ENCODE results near the gene CCL20. TPM values are rescaled to one million over a fixed set of nuclear protein-coding genes. Genes with fewer than 3 reads are reported as not detected.

CCL20 gene
- polyA plus RNA-seq, 1 donor from 2014 or later: not detected

DNA sequence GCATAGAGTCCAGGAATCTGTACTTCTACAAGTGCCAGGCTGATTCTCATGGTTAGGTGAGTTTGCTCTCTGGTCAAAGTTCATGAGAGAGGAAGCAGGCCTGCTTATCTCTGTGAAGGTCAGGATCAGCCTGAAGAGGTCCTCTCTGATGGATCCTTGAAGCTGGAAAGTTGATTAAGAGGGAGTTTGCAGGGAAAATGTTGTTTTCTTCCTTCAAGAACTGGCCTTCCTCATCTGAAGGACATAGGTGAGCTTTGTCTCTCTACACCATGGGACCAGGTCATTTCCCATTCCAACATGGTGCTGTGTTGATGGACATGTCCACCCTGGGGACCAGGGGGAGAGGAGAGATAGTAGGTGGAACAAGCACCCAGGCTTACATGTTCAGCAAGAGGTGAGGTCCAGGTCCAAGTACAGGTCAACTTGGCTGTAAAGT, 14.9 kb downstream of the CCL20 start:
- no peaks in the 10 kb centered on the region for H3K79me2 ChIP-seq (replicated peaks; ENCODE audit: insufficient read depth, low read length)
- H3K4me2 ChIP-seq (ENCODE audit: low read length): no peak overlapping the region
- H4K20me1 ChIP-seq (ENCODE audit: insufficient read depth): no peaks in the 10 kb centered on the region
- no peak overlapping the region for H3K4me3 ChIP-seq (ENCODE audit: low read length)
- H3K27ac ChIP-seq (ENCODE audit: low read length): no peak overlapping the region
- H2AFZ ChIP-seq (ENCODE audit: low read depth, low read length): no peak overlapping the region
- no peaks in the 10 kb centered on the region for H3K27me3 ChIP-seq (ENCODE audit: insufficient read depth, low read depth, low read length)
- TF ChIP-seq EZH2 (IDR thresholded peaks at IDR 0.05; ENCODE audit: borderline replicate concordance, insufficient read depth, low read length, poor library complexity, severe bottlenecking) (no peak), EP300 (conservative IDR thresholded peaks at IDR 0.05; ENCODE audit: poor library complexity, severe bottlenecking) (no peak), MXI1 (conservative IDR thresholded peaks at IDR 0.05; ENCODE audit: poor library complexity, severe bottlenecking) (no peak), TAF1 (IDR thresholded peaks at IDR 0.05; ENCODE audit: low read depth) (no peak), SMC3 (conservative IDR thresholded peaks at IDR 0.05; ENCODE audit: poor library complexity) (no peak), POLR2AphosphoS5 (IDR thresholded peaks at IDR 0.05) (no peak), RAD21 (conservative IDR thresholded peaks at IDR 0.05) (no peak)
- TF ChIP-seq, protein P1, sequence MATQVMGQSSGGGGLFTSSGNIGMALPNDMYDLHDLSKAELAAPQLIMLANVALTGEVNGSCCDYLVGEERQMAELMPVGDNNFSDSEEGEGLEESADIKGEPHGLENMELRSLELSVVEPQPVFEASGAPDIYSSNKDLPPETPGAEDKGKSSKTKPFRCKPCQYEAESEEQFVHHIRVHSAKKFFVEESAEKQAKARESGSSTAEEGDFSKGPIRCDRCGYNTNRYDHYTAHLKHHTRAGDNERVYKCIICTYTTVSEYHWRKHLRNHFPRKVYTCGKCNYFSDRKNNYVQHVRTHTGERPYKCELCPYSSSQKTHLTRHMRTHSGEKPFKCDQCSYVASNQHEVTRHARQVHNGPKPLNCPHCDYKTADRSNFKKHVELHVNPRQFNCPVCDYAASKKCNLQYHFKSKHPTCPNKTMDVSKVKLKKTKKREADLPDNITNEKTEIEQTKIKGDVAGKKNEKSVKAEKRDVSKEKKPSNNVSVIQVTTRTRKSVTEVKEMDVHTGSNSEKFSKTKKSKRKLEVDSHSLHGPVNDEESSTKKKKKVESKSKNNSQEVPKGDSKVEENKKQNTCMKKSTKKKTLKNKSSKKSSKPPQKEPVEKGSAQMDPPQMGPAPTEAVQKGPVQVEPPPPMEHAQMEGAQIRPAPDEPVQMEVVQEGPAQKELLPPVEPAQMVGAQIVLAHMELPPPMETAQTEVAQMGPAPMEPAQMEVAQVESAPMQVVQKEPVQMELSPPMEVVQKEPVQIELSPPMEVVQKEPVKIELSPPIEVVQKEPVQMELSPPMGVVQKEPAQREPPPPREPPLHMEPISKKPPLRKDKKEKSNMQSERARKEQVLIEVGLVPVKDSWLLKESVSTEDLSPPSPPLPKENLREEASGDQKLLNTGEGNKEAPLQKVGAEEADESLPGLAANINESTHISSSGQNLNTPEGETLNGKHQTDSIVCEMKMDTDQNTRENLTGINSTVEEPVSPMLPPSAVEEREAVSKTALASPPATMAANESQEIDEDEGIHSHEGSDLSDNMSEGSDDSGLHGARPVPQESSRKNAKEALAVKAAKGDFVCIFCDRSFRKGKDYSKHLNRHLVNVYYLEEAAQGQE (IDR thresholded peaks at IDR 0.05; ENCODE audit: borderline replicate concordance): no peak
- TF ChIP-seq, protein P2, sequence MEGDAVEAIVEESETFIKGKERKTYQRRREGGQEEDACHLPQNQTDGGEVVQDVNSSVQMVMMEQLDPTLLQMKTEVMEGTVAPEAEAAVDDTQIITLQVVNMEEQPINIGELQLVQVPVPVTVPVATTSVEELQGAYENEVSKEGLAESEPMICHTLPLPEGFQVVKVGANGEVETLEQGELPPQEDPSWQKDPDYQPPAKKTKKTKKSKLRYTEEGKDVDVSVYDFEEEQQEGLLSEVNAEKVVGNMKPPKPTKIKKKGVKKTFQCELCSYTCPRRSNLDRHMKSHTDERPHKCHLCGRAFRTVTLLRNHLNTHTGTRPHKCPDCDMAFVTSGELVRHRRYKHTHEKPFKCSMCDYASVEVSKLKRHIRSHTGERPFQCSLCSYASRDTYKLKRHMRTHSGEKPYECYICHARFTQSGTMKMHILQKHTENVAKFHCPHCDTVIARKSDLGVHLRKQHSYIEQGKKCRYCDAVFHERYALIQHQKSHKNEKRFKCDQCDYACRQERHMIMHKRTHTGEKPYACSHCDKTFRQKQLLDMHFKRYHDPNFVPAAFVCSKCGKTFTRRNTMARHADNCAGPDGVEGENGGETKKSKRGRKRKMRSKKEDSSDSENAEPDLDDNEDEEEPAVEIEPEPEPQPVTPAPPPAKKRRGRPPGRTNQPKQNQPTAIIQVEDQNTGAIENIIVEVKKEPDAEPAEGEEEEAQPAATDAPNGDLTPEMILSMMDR (IDR thresholded peaks at IDR 0.05; ENCODE audit: poor library complexity, severe bottlenecking): no peak
- no peaks in the 10 kb centered on the region for H3F3A ChIP-seq (ENCODE audit: insufficient read depth, low read length, poor library complexity, severe bottlenecking)
- H3K9ac ChIP-seq (ENCODE audit: low read length): no peak overlapping the region
- H3K9me3 ChIP-seq (ENCODE audit: low read length): no peaks in the 10 kb centered on the region
- no peaks in the 10 kb centered on the region for H3K9me2 ChIP-seq (ENCODE audit: insufficient read depth, low read length)
- H3K36me3 ChIP-seq (ENCODE audit: insufficient read depth, low read length): no peaks in the 10 kb centered on the region

DNA sequence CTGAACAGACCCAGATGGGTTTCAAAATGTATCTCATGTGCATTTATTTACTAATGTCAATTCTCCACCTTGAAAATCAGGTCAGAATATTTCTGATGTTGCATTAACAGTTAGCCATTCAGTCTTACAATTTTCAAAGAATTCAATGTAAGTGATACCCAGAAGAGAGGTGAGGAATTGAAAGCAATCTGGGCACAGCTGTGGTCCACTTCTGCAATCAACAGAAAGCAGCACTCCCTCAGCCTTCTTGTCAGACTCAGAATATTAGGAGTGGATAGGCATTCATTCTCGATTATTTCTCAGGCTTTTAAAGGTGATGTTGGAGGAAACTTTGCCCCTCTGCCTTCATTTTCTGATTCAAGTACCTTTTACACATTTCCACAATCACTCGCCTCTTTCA, 15.7 kb downstream of the CCL20 start:
- no peaks in the 10 kb centered on the region for H3K9me2 ChIP-seq (ENCODE audit: insufficient read depth, low read length)

More for the DNA sequence above, 15.7 kb downstream of the CCL20 start:
- H3K4me3 ChIP-seq (ENCODE audit: low read length): no peak overlapping the region
- H3K36me3 ChIP-seq (ENCODE audit: insufficient read depth, low read length): no peaks in the 10 kb centered on the region
- TF ChIP-seq, protein P1 (IDR thresholded peaks at IDR 0.05; ENCODE audit: borderline replicate concordance): no peak
- TF ChIP-seq, protein P2 (IDR thresholded peaks at IDR 0.05; ENCODE audit: poor library complexity, severe bottlenecking): no peak
- no peak for TF ChIP-seq MXI1 (conservative IDR thresholded peaks at IDR 0.05; ENCODE audit: poor library complexity, severe bottlenecking)
- no peak for TF ChIP-seq EP300 (conservative IDR thresholded peaks at IDR 0.05; ENCODE audit: poor library complexity, severe bottlenecking)
- TF ChIP-seq TAF1 (IDR thresholded peaks at IDR 0.05; ENCODE audit: low read depth): no peak
- TF ChIP-seq RAD21 (conservative IDR thresholded peaks at IDR 0.05): no peak
- TF ChIP-seq SMC3 (conservative IDR thresholded peaks at IDR 0.05; ENCODE audit: poor library complexity): no peak
- H3K79me2 ChIP-seq (replicated peaks; ENCODE audit: insufficient read depth, low read length): no peaks in the 10 kb centered on the region
- no peak overlapping the region for H3K27ac ChIP-seq (ENCODE audit: low read length)
- no peaks in the 10 kb centered on the region for H3F3A ChIP-seq (ENCODE audit: insufficient read depth, low read length, poor library complexity, severe bottlenecking)
- no peak overlapping the region for H3K4me2 ChIP-seq (ENCODE audit: low read length)
- H3K27me3 ChIP-seq (ENCODE audit: insufficient read depth, low read depth, low read length): no peaks in the 10 kb centered on the region
- no peak overlapping the region for H2AFZ ChIP-seq (ENCODE audit: low read depth, low read length)
- no peaks in the 10 kb centered on the region for H3K9me3 ChIP-seq (ENCODE audit: low read length)
- H3K9ac ChIP-seq (ENCODE audit: low read length): no peak overlapping the region
- H4K20me1 ChIP-seq (ENCODE audit: insufficient read depth): no peaks in the 10 kb centered on the region
